ENCODE results near the gene IL3RA.

DNA sequence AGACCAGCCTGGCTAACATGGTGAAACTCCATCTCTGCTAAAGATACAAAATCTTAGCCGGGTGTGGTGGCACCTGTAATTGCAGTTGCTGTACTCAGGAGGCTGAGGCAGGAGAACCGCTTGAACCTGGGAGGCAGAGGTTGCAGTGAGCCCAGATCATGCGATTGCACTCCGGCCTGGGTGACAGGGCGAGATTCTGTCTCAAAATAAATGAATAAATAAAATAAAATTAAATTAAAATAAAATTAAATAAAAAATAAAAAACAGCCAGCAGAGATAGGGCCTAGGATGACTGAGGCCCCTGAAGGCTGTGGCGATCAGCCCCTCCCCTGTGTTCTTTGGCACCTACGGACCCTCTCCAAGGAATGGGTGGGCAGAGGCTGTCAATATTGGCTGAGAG is 22.8 kb upstream of the IL3RA start:
- TF ChIP-seq, protein P1, sequence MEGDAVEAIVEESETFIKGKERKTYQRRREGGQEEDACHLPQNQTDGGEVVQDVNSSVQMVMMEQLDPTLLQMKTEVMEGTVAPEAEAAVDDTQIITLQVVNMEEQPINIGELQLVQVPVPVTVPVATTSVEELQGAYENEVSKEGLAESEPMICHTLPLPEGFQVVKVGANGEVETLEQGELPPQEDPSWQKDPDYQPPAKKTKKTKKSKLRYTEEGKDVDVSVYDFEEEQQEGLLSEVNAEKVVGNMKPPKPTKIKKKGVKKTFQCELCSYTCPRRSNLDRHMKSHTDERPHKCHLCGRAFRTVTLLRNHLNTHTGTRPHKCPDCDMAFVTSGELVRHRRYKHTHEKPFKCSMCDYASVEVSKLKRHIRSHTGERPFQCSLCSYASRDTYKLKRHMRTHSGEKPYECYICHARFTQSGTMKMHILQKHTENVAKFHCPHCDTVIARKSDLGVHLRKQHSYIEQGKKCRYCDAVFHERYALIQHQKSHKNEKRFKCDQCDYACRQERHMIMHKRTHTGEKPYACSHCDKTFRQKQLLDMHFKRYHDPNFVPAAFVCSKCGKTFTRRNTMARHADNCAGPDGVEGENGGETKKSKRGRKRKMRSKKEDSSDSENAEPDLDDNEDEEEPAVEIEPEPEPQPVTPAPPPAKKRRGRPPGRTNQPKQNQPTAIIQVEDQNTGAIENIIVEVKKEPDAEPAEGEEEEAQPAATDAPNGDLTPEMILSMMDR (conservative IDR thresholded peaks at IDR 0.05; ENCODE audit: low read depth, low read length), result no peak
- TF ChIP-seq EZH2 (IDR thresholded peaks at IDR 0.05; ENCODE audit: borderline replicate concordance, low read depth, low read length, poor library complexity, severe bottlenecking), result no peak

Data from A673 (cell line).